Upper lobe of left lung (tissue), 4 donors: ENCODE measurements around the gene CBFA2T3.

Experiments
- EP300 ChIP-seq, 4 donors: sonication (generic); formaldehyde crosslinking; IDR thresholded peaks; one replicate each; pipeline ENCODE4 v1.5.1; 2017; ENCODE audit warnings: antibody characterized with exemption in 4 of 4, control low read depth in 2 of 4
- POLR2A ChIP-seq, 4 donors: fragments of 450-650 bp; IDR thresholded peaks; one replicate each; pipeline ENCODE4 v1.5.1; 2016 to 2017; ENCODE audit warnings: antibody characterized with exemption in 4 of 4, mild to moderate bottlenecking in 2 of 4
- POLR2AphosphoS5 ChIP-seq, 2 donors: sonication (generic); formaldehyde crosslinking; IDR thresholded peaks; one replicate each; pipeline ENCODE4 v1.5.1; 2017; ENCODE audit warnings: antibody characterized with exemption in 2 of 2
- TF ChIP-seq, protein P1 (sequence below), 6 experiments: fragments of 450-650 bp in 4 of 6; fragments of 200-600 bp in 2 of 6; sonication (generic) in 2 of 6; IDR thresholded peaks; one replicate each; pipeline ENCODE4 v1.5.1; 2016 to 2019; ENCODE audit warnings: antibody characterized with exemption in 6 of 6

DNA sequence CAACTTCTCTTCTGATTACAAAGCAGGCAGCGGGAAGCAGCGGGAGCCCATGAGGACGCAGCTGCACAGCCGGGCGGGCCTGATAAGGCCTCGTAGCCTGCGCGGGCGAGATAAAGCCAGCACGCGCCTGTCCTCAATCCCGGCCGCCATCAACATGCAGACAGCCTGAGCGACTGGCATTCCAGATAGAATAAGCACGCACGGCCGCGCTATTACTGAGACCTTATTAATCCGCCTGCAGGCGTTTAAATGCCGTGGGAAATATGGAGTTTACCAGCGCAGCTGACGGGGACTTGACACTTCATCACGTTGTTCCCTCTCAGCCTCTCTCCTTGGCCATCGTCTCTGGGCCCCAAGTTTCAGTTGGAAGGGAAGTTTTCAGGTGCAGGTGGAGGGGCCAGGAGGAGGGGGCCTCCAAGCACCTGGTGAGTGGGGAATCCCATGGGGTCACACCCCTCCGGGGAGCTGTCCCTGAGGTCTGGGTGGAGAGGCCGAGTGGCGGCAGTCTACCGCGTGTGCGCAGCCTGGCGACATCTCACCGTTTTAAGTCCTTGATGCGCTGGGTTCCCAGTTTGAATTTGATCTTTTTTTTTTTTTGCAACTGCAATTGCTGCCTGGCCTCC lies 27.3 kb upstream of the CBFA2T3 start:
- TF ChIP-seq, protein P1, sequence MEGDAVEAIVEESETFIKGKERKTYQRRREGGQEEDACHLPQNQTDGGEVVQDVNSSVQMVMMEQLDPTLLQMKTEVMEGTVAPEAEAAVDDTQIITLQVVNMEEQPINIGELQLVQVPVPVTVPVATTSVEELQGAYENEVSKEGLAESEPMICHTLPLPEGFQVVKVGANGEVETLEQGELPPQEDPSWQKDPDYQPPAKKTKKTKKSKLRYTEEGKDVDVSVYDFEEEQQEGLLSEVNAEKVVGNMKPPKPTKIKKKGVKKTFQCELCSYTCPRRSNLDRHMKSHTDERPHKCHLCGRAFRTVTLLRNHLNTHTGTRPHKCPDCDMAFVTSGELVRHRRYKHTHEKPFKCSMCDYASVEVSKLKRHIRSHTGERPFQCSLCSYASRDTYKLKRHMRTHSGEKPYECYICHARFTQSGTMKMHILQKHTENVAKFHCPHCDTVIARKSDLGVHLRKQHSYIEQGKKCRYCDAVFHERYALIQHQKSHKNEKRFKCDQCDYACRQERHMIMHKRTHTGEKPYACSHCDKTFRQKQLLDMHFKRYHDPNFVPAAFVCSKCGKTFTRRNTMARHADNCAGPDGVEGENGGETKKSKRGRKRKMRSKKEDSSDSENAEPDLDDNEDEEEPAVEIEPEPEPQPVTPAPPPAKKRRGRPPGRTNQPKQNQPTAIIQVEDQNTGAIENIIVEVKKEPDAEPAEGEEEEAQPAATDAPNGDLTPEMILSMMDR (IDR thresholded peaks at IDR 0.05) = no peak
- no peak for TF ChIP-seq POLR2A (IDR thresholded peaks at IDR 0.05)
- peak in 1 of 2 donors; percentile 43 for TF ChIP-seq POLR2AphosphoS5 (IDR thresholded peaks at IDR 0.05)
- TF ChIP-seq EP300 (IDR thresholded peaks at IDR 0.05) = no peak
